ENCODE results near the gene ANAPC2. TPM values are rescaled to one million over a fixed set of nuclear protein-coding genes. Genes with fewer than 3 reads are reported as not detected.

Gene ANAPC2
- total RNA-seq, 1 experiment from 2014 or later: 80.9 TPM

DNA sequence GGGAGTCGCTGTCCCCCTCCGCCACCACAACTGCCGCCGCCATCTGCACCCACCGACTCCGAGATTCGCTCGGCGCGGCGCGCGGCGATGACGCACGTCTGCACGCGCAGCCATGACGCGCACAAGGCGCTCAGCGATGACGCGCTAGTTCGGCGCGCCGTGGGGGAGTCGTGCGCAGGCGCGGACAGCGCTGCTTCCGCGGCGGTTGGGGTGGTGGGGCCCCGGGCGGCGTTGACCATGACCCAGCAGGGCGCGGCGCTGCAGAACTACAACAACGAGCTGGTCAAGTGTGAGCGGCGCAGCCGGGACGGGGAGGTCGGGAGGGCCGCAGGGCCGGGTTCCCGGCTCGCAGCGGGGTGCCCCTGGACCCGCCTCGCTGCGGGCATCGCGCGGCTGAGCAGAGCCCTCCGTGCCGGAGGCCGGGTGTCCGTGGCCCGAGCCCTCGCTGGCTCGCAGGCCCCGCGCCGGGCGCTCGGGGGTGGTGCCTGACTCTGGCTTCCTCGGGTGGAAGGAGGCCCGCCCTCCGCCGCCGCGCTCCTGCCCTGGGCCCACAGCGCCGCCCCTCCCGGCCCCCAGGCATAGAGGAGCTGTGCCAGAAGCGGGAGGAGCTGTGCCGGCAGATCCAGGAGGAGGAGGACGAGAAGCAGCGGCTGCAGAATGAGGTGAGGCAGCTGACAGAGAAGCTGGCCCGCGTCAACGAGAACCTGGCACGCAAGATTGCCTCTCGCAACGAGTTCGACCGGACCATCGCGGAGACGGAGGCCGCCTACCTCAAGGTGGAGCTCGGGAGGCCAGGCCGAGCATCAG is at the start of gene ANAPC2, which contains the start of gene SSNA1 (continued):
- TF ChIP-seq ZNF425 (CRISPR knock-in tag; conservative IDR thresholded peaks at IDR 0.05) (no peak), ESRRA (CRISPR knock-in tag; IDR thresholded peaks at IDR 0.05; ENCODE audit: borderline replicate concordance) (peak; percentile 91), PREB (CRISPR knock-in tag; IDR thresholded peaks at IDR 0.05; ENCODE audit: borderline replicate concordance) (0 out of 2 replicates have a peak, but pooled peaks have one; percentile 27), ZNF138 (CRISPR knock-in tag; conservative IDR thresholded peaks at IDR 0.05) (peak; percentile 71; the same call in 1 of the 2 replicates), GTF2I (CRISPR knock-in tag; conservative IDR thresholded peaks at IDR 0.05) (no peak), CTCF (IDR thresholded peaks at IDR 0.05) (no peak), FOXK1 (CRISPR knock-in tag; IDR thresholded peaks at IDR 0.05) (peak; percentile 99), ZBTB21 (CRISPR knock-in tag; IDR thresholded peaks at IDR 0.05; ENCODE audit: borderline replicate concordance) (peak; percentile 95), NFE2L1 (CRISPR knock-in tag; IDR thresholded peaks at IDR 0.05) (no peak), EMX1 (CRISPR knock-in tag; IDR thresholded peaks at IDR 0.05) (no peak), NR2C2 (CRISPR knock-in tag; IDR thresholded peaks at IDR 0.05) (no peak), RORB (CRISPR knock-in tag; IDR thresholded peaks at IDR 0.05) (no peak), AFF4 (CRISPR knock-in tag; IDR thresholded peaks at IDR 0.05; ENCODE audit: borderline replicate concordance) (no peak), SMAD3 (CRISPR knock-in tag; IDR thresholded peaks at IDR 0.05; ENCODE audit: borderline replicate concordance) (no peak; the same call in 1 of the 2 replicates), JUN (CRISPR knock-in tag; IDR thresholded peaks at IDR 0.05) (peak; percentile 60; the same call in 1 of the 2 replicates), ZNF416 (CRISPR knock-in tag; IDR thresholded peaks at IDR 0.05) (no peak), ZNF396 (CRISPR knock-in tag; IDR thresholded peaks at IDR 0.05; ENCODE audit: borderline replicate concordance) (no peak), ETV6 (CRISPR knock-in tag; IDR thresholded peaks at IDR 0.05) (peak; percentile 96), OVOL2 (CRISPR knock-in tag; IDR thresholded peaks at IDR 0.05; ENCODE audit: borderline replicate concordance) (no peak), RELA (CRISPR knock-in tag; IDR thresholded peaks at IDR 0.05; ENCODE audit: borderline replicate concordance) (peak; percentile 85; the same call in 1 of the 2 replicates)
- TF ChIP-seq, protein P1, sequence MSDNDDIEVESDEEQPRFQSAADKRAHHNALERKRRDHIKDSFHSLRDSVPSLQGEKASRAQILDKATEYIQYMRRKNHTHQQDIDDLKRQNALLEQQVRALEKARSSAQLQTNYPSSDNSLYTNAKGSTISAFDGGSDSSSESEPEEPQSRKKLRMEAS (CRISPR knock-in tag; IDR thresholded peaks at IDR 0.05): peak; percentile 87; the same call in 1 of the 2 replicates
- TF ChIP-seq, protein P2, sequence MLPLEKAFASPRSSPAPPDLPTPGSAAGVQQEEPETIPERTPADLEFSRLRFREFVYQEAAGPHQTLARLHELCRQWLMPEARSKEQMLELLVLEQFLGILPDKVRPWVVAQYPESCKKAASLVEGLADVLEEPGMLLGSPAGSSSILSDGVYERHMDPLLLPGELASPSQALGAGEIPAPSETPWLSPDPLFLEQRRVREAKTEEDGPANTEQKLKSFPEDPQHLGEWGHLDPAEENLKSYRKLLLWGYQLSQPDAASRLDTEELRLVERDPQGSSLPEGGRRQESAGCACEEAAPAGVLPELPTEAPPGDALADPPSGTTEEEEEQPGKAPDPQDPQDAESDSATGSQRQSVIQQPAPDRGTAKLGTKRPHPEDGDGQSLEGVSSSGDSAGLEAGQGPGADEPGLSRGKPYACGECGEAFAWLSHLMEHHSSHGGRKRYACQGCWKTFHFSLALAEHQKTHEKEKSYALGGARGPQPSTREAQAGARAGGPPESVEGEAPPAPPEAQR (CRISPR knock-in tag; IDR thresholded peaks at IDR 0.05): no peak
- TF ChIP-seq, protein P3, sequence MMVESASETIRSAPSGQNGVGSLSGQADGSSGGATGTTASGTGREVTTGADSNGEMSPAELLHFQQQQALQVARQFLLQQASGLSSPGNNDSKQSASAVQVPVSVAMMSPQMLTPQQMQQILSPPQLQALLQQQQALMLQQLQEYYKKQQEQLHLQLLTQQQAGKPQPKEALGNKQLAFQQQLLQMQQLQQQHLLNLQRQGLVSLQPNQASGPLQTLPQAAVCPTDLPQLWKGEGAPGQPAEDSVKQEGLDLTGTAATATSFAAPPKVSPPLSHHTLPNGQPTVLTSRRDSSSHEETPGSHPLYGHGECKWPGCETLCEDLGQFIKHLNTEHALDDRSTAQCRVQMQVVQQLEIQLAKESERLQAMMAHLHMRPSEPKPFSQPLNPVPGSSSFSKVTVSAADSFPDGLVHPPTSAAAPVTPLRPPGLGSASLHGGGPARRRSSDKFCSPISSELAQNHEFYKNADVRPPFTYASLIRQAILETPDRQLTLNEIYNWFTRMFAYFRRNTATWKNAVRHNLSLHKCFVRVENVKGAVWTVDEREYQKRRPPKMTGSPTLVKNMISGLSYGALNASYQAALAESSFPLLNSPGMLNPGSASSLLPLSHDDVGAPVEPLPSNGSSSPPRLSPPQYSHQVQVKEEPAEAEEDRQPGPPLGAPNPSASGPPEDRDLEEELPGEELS (CRISPR knock-in tag; IDR thresholded peaks at IDR 0.05): peak; percentile 88
- TF ChIP-seq, protein P4, sequence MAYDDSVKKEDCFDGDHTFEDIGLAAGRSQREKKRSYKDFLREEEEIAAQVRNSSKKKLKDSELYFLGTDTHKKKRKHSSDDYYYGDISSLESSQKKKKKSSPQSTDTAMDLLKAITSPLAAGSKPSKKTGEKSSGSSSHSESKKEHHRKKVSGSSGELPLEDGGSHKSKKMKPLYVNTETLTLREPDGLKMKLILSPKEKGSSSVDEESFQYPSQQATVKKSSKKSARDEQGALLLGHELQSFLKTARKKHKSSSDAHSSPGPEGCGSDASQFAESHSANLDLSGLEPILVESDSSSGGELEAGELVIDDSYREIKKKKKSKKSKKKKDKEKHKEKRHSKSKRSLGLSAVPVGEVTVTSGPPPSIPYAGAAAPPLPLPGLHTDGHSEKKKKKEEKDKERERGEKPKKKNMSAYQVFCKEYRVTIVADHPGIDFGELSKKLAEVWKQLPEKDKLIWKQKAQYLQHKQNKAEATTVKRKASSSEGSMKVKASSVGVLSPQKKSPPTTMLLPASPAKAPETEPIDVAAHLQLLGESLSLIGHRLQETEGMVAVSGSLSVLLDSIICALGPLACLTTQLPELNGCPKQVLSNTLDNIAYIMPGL (CRISPR knock-in tag; IDR thresholded peaks at IDR 0.05): peak; percentile 94

All from WTC11 (cell line).